ENCODE results near the gene EFR3B. TPM values are rescaled to one million over a fixed set of nuclear protein-coding genes. Genes with fewer than 3 reads are reported as not detected.

The EFR3B gene
- polyA plus RNA-seq, 2 donors: 0.11 to 0.12 TPM

- WGBS, 2 donors: 68 to 88% methylated on average over 6 of the region's 6 CpGs
- H3K4me1 ChIP-seq (ENCODE audit: control insufficient read depth in 2 of 2, insufficient read depth in 2 of 2, low read length in 1 of 2): no peaks in the 10 kb centered on the region
Measured at GRCh38 chr2:25201265-25201664, 159.4 kb downstream of the EFR3B start.

GRCh38 chr2:25201794-25202193 is 159.9 kb downstream of the EFR3B start:
- no peaks in the 10 kb centered on the region for H3K9me3 ChIP-seq (ENCODE audit: control insufficient read depth in 2 of 2, insufficient read depth in 1 of 2, low read depth in 1 of 2, low read length in 1 of 2)
- H3K27me3 ChIP-seq (ENCODE audit: control insufficient read depth in 1 of 2, insufficient read depth in 2 of 2, low read length in 2 of 2): no peaks in the 10 kb centered on the region
- H3K4me3 ChIP-seq (ENCODE audit: low read depth in 1 of 2, low read length in 2 of 2): no peak overlapping the region
- no peaks in the 10 kb centered on the region for H3K4me1 ChIP-seq (ENCODE audit: control insufficient read depth in 2 of 2, insufficient read depth in 2 of 2, low read length in 1 of 2)
- no peak overlapping the region for H3K27ac ChIP-seq (ENCODE audit: low read depth in 2 of 2, low read length in 1 of 2)
- H3K36me3 ChIP-seq (ENCODE audit: control insufficient read depth in 2 of 2, insufficient read depth in 2 of 2, low read length in 1 of 2): no peaks in the 10 kb centered on the region
- 92 to 93% methylated on average over 7 of the region's 7 CpGs for WGBS, 2 donors

More at GRCh38 chr2:25201265-25201664, 159.4 kb downstream of the EFR3B start:
- no peak overlapping the region for H3K27ac ChIP-seq (ENCODE audit: low read depth in 2 of 2, low read length in 1 of 2)
- no peaks in the 10 kb centered on the region for H3K9me3 ChIP-seq (ENCODE audit: control insufficient read depth in 2 of 2, insufficient read depth in 1 of 2, low read depth in 1 of 2, low read length in 1 of 2)
- no peak overlapping the region for H3K4me3 ChIP-seq (ENCODE audit: low read depth in 1 of 2, low read length in 2 of 2)
- H3K36me3 ChIP-seq (ENCODE audit: control insufficient read depth in 2 of 2, insufficient read depth in 2 of 2, low read length in 1 of 2): no peaks in the 10 kb centered on the region
- no peaks in the 10 kb centered on the region for H3K27me3 ChIP-seq (ENCODE audit: control insufficient read depth in 1 of 2, insufficient read depth in 2 of 2, low read length in 2 of 2)

- H3K27me3 ChIP-seq (ENCODE audit: control insufficient read depth in 1 of 2, insufficient read depth in 2 of 2, low read length in 2 of 2): no peaks in the 10 kb centered on the region
- no peak overlapping the region for H3K27ac ChIP-seq (ENCODE audit: low read depth in 2 of 2, low read length in 1 of 2)
- 75 to 81% methylated on average over 11 of the region's 11 CpGs for WGBS, 2 donors
- H3K9me3 ChIP-seq (ENCODE audit: control insufficient read depth in 2 of 2, insufficient read depth in 1 of 2, low read depth in 1 of 2, low read length in 1 of 2): no peaks in the 10 kb centered on the region
- H3K4me1 ChIP-seq (ENCODE audit: control insufficient read depth in 2 of 2, insufficient read depth in 2 of 2, low read length in 1 of 2): no peaks in the 10 kb centered on the region
- no peak overlapping the region for H3K4me3 ChIP-seq (ENCODE audit: low read depth in 1 of 2, low read length in 2 of 2)
- no peaks in the 10 kb centered on the region for H3K36me3 ChIP-seq (ENCODE audit: control insufficient read depth in 2 of 2, insufficient read depth in 2 of 2, low read length in 1 of 2)
Measured at GRCh38 chr2:25202275-25202674, 160.4 kb downstream of the EFR3B start.

GRCh38 chr2:25204190-25204838 is 162.4 kb downstream of the EFR3B start:
- H3K27me3 ChIP-seq (ENCODE audit: control insufficient read depth in 1 of 2, insufficient read depth in 2 of 2, low read length in 2 of 2): no peaks in the 10 kb centered on the region
- H3K4me3 ChIP-seq (ENCODE audit: low read depth in 1 of 2, low read length in 2 of 2): peak overlapping the region in 1 of 2 donors; percentile 31
- no peaks in the 10 kb centered on the region for H3K36me3 ChIP-seq (ENCODE audit: control insufficient read depth in 2 of 2, insufficient read depth in 2 of 2, low read length in 1 of 2)
- WGBS, 2 donors: 45 to 47% methylated on average over 59 of the region's 59 CpGs
- no peak overlapping the region for H3K27ac ChIP-seq (ENCODE audit: low read depth in 2 of 2, low read length in 1 of 2)
- H3K9me3 ChIP-seq (ENCODE audit: control insufficient read depth in 2 of 2, insufficient read depth in 1 of 2, low read depth in 1 of 2, low read length in 1 of 2): no peaks in the 10 kb centered on the region
- no peaks in the 10 kb centered on the region for H3K4me1 ChIP-seq (ENCODE audit: control insufficient read depth in 2 of 2, insufficient read depth in 2 of 2, low read length in 1 of 2)

- Histone ChIP-seq H3K36me3 (ENCODE audit: control insufficient read depth in 2 of 2, insufficient read depth in 2 of 2, low read length in 1 of 2) (no peaks in the 10 kb centered on the region), H3K4me1 (ENCODE audit: control insufficient read depth in 2 of 2, insufficient read depth in 2 of 2, low read length in 1 of 2) (no peaks in the 10 kb centered on the region), H3K4me3 (ENCODE audit: low read depth in 1 of 2, low read length in 2 of 2) (no peak overlapping the region), H3K27ac (ENCODE audit: low read depth in 2 of 2, low read length in 1 of 2) (no peak overlapping the region), H3K27me3 (ENCODE audit: control insufficient read depth in 1 of 2, insufficient read depth in 2 of 2, low read length in 2 of 2) (no peaks in the 10 kb centered on the region), H3K9me3 (ENCODE audit: control insufficient read depth in 2 of 2, insufficient read depth in 1 of 2, low read depth in 1 of 2, low read length in 1 of 2) (no peaks in the 10 kb centered on the region)
- 67 to 75% methylated on average over 5 of the region's 5 CpGs for WGBS, 2 donors
Measured at GRCh38 chr2:25207078-25207545, 165.2 kb downstream of the EFR3B start.

Other genes starting within 250 kb of the EFR3B start
- 10 to 100 TPM; 25.8 to 30.7 TPM for gene PTRHD1, start 248.7 kb upstream of the EFR3B start, polyA plus RNA-seq
- 1 to 10 TPM; 3.7 to 4.1 TPM for gene CENPO, start 248.7 kb upstream of the EFR3B start, polyA plus RNA-seq
- gene ADCY3, start 121.8 kb upstream of the EFR3B start, polyA plus RNA-seq: 10 to 100 TPM; 15.2 to 32.0 TPM
- 1 to 10 TPM; 1.4 TPM for gene DNAJC27, start 70.1 kb upstream of the EFR3B start, polyA plus RNA-seq
- 1 to 10 TPM in 1 of 2 donors, under 1 TPM in 1; 0.59 to 2.1 TPM for gene POMC, start 126.5 kb downstream of the EFR3B start, polyA plus RNA-seq